Measurements from ENCODE around the gene ARGLU1. TPM values are rescaled to one million over a fixed set of nuclear protein-coding genes. Genes with fewer than 3 reads are reported as not detected.
A peak's percentile ranks its signal among the peaks of the same experiment; 100 is the strongest.

The ARGLU1 gene, protein sequence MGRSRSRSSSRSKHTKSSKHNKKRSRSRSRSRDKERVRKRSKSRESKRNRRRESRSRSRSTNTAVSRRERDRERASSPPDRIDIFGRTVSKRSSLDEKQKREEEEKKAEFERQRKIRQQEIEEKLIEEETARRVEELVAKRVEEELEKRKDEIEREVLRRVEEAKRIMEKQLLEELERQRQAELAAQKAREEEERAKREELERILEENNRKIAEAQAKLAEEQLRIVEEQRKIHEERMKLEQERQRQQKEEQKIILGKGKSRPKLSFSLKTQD
- 100 to 1,000 TPM; 122 to 181 (median 136) TPM for total RNA-seq

GRCh38 chr13:106567474-106568298 lies at the start of gene ARGLU1:
ARGLU1 (minus strand) TSS chr13:106568137; CDS start chr13:106567919, 218 bp downstream.
- H3K27ac ChIP-seq: peak within 1 kb of the TSS; percentile 96 to 97
- H3K36me3 ChIP-seq: no peaks in the 10 kb centered on the region
- peak; percentile 85 to 94 for DNase-seq (ENCODE audit: low spot score in 2 of 2)
- H3K4me3 ChIP-seq: peak within 1 kb of the TSS; percentile 83 to 96 (median 89)
- H3K4me1 ChIP-seq: peaks cover 0 to 17% of the 10 kb centered on the region in 2 donors
- no peaks in the 10 kb centered on the region for H3K9me3 ChIP-seq
- no peaks in the 10 kb centered on the region for H3K27me3 ChIP-seq
- intact Hi-C loops (cut with DNase I; ENCODE audit: low total_unique reads): no loop called here
- peak; percentile 98 for TF ChIP-seq POLR2A (IDR thresholded peaks at IDR 0.05)
- peak; percentile 99 for TF ChIP-seq POLR2AphosphoS5 (IDR thresholded peaks at IDR 0.05)
- no peak for TF ChIP-seq CTCF (IDR thresholded peaks at IDR 0.05)

DNA sequence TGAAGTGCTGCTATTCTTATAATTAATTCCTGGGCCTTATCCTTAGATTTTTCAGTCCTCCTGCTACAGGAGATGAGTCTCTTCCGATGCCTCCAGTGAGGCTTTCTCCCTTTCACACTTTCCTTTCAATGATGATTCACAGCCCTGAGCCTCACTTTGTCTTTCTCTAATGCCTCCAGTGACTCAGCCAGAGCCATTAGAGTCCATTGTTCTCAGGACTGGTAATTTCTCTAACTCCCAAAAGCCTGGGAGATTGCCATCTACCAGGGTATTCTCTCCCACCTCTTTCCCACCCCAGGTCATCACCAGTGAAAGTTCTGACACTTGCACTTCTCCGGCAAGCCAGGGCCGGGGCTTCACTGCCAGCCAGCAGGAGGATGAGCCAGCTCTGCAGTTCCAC lies 49.6 kb upstream of the ARGLU1 start:
- TF ChIP-seq CTCF (IDR thresholded peaks at IDR 0.05) (no peak), POLR2A (IDR thresholded peaks at IDR 0.05) (no peak), POLR2AphosphoS5 (IDR thresholded peaks at IDR 0.05) (no peak)
- intact Hi-C loops (cut with DNase I; ENCODE audit: low total_unique reads): no loop called here
- no peak for DNase-seq (ENCODE audit: low spot score in 2 of 2)

DNA sequence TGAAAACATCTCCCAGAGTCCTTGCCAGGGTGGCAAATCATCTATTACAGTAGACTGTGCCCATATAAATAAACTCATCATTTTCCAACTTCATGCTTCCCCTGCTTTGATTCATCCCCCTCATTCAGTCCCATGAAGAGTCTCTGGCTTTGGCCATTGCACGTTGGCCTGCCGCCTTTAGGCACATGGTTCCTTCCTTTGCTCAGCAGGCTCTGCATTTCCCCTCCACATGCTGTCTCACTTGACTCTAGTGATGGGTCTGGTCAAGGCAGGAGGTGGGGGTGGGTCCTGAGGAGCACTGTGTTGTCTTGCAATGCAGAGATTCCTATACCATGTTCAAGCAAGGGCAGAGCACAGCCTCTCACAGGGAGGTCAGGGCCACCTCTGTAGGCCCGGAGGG lies 48.8 kb upstream of the ARGLU1 start:
- DNase-seq (ENCODE audit: low spot score in 2 of 2): no peak

More for the DNA sequence above, 49.6 kb upstream of the ARGLU1 start:
- no peaks in the 10 kb centered on the region for H3K9me3 ChIP-seq
- H3K36me3 ChIP-seq: no peaks in the 10 kb centered on the region
- H3K27ac ChIP-seq: no peak overlapping the region
- no peaks in the 10 kb centered on the region for H3K27me3 ChIP-seq
- no peaks in the 10 kb centered on the region for H3K4me1 ChIP-seq
- no peak overlapping the region for H3K4me3 ChIP-seq

GRCh38 chr13:106614874-106615273 lies 46.9 kb upstream of the ARGLU1 start:
- Histone ChIP-seq H3K27me3 (no peaks in the 10 kb centered on the region), H3K36me3 (no peaks in the 10 kb centered on the region), H3K4me3 (no peak overlapping the region), H3K9me3 (no peaks in the 10 kb centered on the region), H3K4me1 (no peaks in the 10 kb centered on the region), H3K27ac (no peak overlapping the region)
- TF ChIP-seq POLR2A (IDR thresholded peaks at IDR 0.05) (no peak), CTCF (IDR thresholded peaks at IDR 0.05) (no peak), POLR2AphosphoS5 (IDR thresholded peaks at IDR 0.05) (no peak)
- no peak for DNase-seq (ENCODE audit: low spot score in 2 of 2)
- intact Hi-C loops (cut with DNase I; ENCODE audit: low total_unique reads): no loop called here

More for the DNA sequence above, 48.8 kb upstream of the ARGLU1 start:
- Histone ChIP-seq H3K4me1 (no peaks in the 10 kb centered on the region), H3K27me3 (no peaks in the 10 kb centered on the region), H3K4me3 (no peak overlapping the region), H3K9me3 (no peaks in the 10 kb centered on the region), H3K27ac (no peak overlapping the region), H3K36me3 (no peaks in the 10 kb centered on the region)
- intact Hi-C loops (cut with DNase I; ENCODE audit: low total_unique reads): no loop called here
- TF ChIP-seq CTCF (IDR thresholded peaks at IDR 0.05): no peak

DNA sequence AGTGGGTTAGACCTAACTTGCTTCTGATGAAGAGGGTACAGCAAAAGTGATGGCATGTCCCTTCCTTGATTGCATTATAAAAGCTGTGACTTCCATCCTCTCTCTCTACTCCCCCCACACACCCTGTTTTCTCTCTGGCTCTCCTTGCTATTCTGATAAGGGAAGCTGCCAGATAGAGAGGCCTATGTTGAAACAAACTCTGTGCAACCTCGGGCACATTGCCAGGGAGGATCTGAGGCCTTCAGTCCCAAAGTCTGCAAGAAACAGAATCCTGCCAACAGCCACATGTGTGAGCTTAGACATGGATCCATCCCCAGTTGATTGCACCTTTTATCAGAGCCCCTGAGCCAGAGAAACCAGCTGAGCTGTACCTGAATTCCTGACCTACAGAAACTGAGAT lies 44.8 kb upstream of the ARGLU1 start:
- Histone ChIP-seq H3K27ac (peak overlapping the region in 1 of 2 donors; percentile 7), H3K4me3 (no peak overlapping the region), H3K36me3 (no peaks in the 10 kb centered on the region), H3K9me3 (no peaks in the 10 kb centered on the region), H3K4me1 (no peaks in the 10 kb centered on the region), H3K27me3 (no peaks in the 10 kb centered on the region)
- TF ChIP-seq CTCF (IDR thresholded peaks at IDR 0.05): no peak
- peak in 2 of 3 donors; percentile 57 to 74 for TF ChIP-seq POLR2AphosphoS5 (IDR thresholded peaks at IDR 0.05)
- intact Hi-C loops (cut with DNase I; ENCODE audit: low total_unique reads): no loop called here
- no peak for DNase-seq (ENCODE audit: low spot score in 2 of 2)

Measured in breast epithelium (tissue), 4 donors.